Muscle of back (tissue), 13 donors: Measurements from ENCODE around the gene GALNT5. TPM values are rescaled to one million over a fixed set of nuclear protein-coding genes. Genes with fewer than 3 reads are reported as not detected.
A peak's percentile ranks its signal among the peaks of the same experiment; 100 is the strongest.
"Not testable (repeated sequence)": the region's sequence is repeated elsewhere in the genome, so short reads cannot be mapped to it uniquely, and the experiment has no call there.

Experiments used
- DNase-seq, 3 donors: peaks; one replicate each; pipeline versions ENCODE4 v3.0.0 to v3.0.0-alpha.2; 2013
- long read RNA-seq, 9 donors: transcript quantifications; one replicate each; lab custom pipeline, GENCODE V29; 2026
- polyA plus RNA-seq, 10 donors: library from polyadenylated mRNA; unstranded; fragments of 120-200 nt; gene quantifications; one replicate each; pipeline ENCODE4 v1.2.1, GENCODE V29; 2013; ENCODE audit not compliant: insufficient read length in 10 of 10

GALNT5 gene, protein sequence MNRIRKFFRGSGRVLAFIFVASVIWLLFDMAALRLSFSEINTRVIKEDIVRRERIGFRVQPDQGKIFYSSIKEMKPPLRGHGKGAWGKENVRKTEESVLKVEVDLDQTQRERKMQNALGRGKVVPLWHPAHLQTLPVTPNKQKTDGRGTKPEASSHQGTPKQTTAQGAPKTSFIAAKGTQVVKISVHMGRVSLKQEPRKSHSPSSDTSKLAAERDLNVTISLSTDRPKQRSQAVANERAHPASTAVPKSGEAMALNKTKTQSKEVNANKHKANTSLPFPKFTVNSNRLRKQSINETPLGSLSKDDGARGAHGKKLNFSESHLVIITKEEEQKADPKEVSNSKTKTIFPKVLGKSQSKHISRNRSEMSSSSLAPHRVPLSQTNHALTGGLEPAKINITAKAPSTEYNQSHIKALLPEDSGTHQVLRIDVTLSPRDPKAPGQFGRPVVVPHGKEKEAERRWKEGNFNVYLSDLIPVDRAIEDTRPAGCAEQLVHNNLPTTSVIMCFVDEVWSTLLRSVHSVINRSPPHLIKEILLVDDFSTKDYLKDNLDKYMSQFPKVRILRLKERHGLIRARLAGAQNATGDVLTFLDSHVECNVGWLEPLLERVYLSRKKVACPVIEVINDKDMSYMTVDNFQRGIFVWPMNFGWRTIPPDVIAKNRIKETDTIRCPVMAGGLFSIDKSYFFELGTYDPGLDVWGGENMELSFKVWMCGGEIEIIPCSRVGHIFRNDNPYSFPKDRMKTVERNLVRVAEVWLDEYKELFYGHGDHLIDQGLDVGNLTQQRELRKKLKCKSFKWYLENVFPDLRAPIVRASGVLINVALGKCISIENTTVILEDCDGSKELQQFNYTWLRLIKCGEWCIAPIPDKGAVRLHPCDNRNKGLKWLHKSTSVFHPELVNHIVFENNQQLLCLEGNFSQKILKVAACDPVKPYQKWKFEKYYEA
- 1 to 10 TPM; 2.2 to 6.9 (median 3.3) TPM for polyA plus RNA-seq
- long read RNA-seq, donor 1, result 0 reads
- long read RNA-seq, donor 2, result 0 reads
- long read RNA-seq, donor 3, result 0 reads
- long read RNA-seq, donor 4, full-length matches to known transcripts, result 1 of 1 reads
- long read RNA-seq, donor 4, partial matches to known transcripts, result 0 of 1 reads
- long read RNA-seq, donor 4, other reads (novel, unspliced or antisense), result 0 of 1 reads
- long read RNA-seq, donor 5, full-length matches to known transcripts, result 1 of 1 reads
- long read RNA-seq, donor 5, partial matches to known transcripts, result 0 of 1 reads
- long read RNA-seq, donor 5, other reads (novel, unspliced or antisense), result 0 of 1 reads
- long read RNA-seq, donor 6, full-length matches to known transcripts, result 1 of 1 reads
- long read RNA-seq, donor 6, partial matches to known transcripts, result 0 of 1 reads
- long read RNA-seq, donor 6, other reads (novel, unspliced or antisense), result 0 of 1 reads
- long read RNA-seq, donor 7, full-length matches to known transcripts, result 1 of 1 reads
- long read RNA-seq, donor 7, partial matches to known transcripts, result 0 of 1 reads
- long read RNA-seq, donor 7, other reads (novel, unspliced or antisense), result 0 of 1 reads
- long read RNA-seq, donor 8, result 0 reads
- long read RNA-seq, donor 9, result 0 reads

GRCh38 chr2:157257312-157258252 lies at the start of gene GALNT5:
Gene GALNT5, plus strand, starts transcription at chr2:157257705. Its CDS starts 378 bp downstream, at chr2:157258083.
- peak; percentile 51 to 78 (median 62) for DNase-seq

DNA sequence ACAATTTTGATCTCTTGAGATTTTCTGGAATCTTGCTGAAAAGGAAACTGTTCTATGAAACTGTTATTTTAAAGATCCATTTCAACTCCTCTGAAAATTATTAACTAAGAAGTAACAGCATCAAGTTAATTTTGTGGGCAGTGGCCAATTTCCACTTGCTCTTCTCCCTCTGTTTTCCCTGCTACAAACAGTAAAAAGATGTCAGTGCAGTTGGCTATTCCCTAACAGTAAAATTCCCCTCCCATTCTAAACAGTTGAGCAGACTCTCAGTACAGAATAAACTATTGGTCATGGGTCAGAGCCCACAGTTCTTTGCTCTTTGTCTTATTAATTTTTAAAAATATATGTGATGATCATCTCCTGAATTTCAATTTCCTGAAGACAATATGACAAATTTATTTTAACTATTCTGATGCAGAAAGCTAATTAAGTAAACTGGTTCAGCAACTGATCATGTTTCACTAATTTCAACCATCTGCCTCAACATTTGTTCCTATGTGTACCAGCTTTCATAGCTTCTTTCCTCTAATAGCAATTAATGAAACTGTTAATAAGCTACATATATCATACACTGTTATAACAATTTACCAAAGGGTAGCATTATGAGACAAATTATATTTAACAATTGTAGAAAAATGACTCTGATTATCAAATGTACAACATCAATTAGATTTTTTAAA lies 41.1 kb upstream of the GALNT5 start:
- DNase-seq, result no peak

DNA sequence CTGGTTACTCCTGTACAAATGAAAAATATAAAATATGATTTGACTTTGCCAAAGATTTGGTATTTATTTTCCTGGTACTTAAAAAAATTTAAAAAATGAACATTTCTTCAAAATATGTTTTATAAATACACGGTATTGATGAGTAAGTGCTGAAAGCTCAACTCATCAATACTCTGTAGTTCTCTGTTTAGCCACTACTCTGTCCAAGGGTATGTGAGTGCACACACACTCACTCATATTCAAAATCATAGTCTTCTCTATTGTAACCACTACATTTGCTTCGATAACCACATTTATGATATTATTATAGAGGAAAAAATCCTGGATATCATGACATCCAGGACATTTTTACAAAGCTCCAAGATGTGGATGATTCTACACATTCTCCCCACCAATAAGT lies 40.1 kb upstream of the GALNT5 start:
- no peak for DNase-seq

DNA sequence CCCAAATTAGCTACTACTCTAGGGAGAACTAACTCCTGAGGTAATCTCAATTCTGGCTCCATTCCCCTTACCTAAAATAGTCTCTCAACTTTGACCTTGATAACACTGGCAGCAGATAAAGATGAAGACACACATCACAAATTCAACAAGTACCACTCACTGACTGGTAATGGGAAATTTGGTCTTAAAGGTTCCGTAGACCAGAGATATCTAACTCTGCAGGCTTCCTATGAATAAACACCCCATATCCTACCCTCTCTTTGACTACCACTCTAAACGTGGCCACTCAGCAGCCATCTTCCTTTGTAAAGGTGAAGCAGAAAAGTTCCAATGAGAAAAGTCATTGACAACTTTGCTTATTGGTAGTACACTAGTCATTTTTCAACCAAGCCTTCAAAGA lies 38.6 kb upstream of the GALNT5 start:
- no peak for DNase-seq

GRCh38 chr2:157220502-157220901 lies 37.0 kb upstream of the GALNT5 start:
- no peak for DNase-seq

DNA sequence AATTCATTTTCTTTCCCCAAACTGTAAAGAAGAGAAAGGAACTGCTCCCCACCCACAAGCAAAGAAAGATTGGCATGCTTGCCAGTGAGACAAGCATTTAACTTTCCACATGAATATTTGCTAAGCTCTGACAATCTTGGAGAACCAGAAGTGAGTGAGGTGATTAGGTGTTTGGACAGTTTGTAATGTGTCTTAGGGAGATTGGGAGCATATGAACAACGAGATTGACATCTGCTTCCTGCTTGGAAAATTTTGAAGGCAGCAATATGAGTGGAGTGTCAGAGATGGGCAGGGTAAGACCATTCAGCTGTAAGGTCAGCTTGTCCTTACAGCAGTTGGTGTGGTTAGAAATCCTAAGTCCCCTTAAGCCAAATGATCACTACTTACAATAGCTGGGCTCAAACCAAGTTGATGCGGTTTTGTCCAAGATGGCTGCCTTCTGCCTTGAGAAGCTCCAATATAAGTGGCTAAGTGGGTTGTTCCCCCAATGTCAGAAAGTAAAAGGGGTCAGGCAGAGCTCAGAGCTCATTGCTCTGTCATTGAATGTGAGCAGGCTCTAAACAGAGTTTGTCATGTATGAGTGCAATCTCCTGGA lies 36.0 kb upstream of the GALNT5 start:
- no peak for DNase-seq

DNA sequence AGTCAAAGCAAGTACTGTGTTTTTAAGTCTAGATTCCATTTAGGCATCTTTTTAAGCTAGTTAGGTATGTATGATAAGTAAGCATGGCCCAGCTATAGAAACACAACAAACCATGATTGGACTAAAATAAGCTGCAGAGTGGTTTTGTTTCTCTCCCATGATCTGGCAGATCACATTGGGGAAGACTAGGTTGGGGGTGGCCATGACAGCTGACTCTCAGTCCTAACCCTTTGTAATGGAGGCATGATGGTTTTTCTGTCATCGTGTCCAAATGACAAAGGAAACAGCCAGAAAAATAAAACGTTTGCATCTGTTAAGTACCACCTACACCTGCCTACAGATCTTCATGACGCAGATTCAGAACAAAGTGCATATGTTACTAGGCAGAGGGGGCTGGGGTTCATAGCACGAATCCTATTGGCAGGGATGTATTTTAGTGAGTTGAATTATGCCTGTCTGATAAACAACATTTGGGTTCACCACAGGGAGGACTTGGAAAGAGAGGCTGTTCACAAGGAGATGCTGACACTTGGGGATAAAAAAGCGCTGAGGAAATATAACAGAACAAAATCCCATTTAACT lies 33.8 kb upstream of the GALNT5 start:
- DNase-seq, result no peak

DNA sequence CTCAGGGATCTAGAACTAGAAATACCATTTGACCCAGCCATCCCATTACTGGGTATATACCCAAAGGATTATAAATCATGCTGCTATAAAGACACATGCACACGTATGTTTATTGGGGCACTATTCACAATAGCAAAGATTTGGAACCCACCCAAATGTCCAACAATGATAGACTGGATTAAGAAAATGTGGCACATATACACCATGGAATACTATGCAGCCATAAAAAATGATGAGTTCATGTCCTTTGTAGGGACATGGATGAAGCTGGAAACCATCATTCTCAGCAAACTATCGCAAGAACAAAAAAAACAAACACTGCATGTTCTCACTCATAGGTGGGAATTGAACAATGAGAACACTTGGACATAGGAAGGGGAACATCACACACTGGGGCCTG lies 33.1 kb upstream of the GALNT5 start:
- not testable (repeated sequence) for DNase-seq

- DNase-seq, result no peak
Observed at GRCh38 chr2:157227592-157227991, 29.9 kb upstream of the GALNT5 start.

GRCh38 chr2:157228946-157229345 lies 28.6 kb upstream of the GALNT5 start:
- no peak for DNase-seq

- peak in 2 of 3 donors; percentile 1 to 86 for DNase-seq
Observed at GRCh38 chr2:157229572-157229971, 27.9 kb upstream of the GALNT5 start.

- DNase-seq, result no peak
Observed at GRCh38 chr2:157231476-157231875, 26.0 kb upstream of the GALNT5 start.

DNA sequence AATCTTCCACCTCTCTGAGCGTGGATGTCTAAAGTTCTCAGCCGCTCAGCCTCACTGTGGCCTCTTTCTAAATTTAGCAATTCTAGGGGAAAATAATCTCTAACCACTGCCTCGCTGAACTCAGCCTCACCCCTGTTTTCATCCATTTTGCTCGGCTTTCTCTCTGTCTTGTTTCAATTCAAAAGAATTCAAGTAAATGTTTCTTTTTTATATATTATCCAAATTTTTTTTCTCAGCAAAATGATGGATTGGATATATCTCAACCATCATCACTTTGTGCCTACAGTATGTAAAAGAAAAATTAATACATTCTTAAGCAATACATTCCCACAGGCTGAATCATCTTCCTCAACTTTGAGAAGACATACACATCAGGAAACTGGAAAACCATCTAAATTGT lies 24.0 kb upstream of the GALNT5 start:
- DNase-seq, result peak in 1 of 3 donors; percentile 90

DNA sequence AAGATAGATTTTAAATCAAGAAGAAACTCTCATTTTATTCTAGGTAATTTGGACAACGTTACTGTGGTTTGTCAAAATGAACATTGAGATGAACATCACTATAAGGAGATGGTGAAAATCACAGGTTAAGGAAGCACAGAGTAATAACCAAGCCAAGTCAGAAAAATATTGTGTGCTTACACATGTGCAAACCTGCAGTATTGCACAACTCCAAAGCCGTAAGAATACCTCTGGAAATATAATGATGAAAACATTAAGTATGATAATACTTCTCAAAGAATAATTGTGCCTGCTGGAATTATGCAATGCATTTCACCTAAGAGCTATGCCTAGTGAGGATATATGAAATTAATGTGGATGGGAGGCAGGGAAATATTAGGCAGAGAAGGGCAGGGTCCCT lies 21.1 kb upstream of the GALNT5 start:
- no peak for DNase-seq

- DNase-seq, result no peak
Observed at GRCh38 chr2:157238296-157238695, 19.2 kb upstream of the GALNT5 start.

GRCh38 chr2:157244691-157245090 lies 12.8 kb upstream of the GALNT5 start:
- no peak for DNase-seq

DNA sequence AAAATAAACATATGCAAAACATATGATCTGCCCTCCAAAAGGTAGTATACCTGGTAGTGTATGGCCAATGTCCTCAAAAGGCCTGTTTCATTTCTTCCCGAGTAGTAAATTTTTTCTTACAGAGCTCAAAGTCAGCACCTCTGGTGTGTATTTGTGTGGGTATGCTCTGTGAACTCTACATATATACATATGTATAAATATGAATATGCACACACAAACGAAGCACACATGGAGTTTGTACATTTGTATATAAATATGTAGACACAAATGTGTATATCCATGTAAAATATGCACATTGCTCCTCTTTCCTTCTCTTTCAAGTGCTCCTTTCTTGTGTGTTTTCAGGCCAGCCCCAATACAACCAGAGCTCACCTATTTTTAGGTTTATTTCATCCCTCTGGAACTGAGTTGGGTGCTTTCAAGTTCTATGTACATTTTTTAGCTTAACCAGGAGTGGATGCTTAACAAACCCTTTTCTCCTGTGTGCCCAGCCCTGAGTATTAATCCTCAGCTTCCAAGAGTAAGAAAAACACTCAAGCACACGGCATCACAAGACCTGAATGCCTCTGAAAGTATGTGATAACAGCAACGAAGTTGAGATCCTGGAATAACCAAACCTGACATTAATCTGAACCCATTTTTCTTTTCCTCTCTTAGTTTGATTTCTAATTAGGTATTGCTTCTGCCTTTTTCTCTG lies 12.2 kb upstream of the GALNT5 start:
- no peak for DNase-seq
